Stomach (tissue), 9 donors: ENCODE results near the gene RPL18. TPM values are rescaled to one million over a fixed set of nuclear protein-coding genes. Genes with fewer than 3 reads are reported as not detected.

Source experiments
- DNase-seq, 2 donors: peaks; one replicate each; pipeline versions ENCODE4 v3.0.0 to v3.0.0-alpha.2; 2013 to 2019
- H3K27ac ChIP-seq, 5 donors: fragments of 200-600 bp in 4 of 5; sonication (generic) in 4 of 5; one replicate each; pipeline ENCODE4 v1.5.1; 2013 to 2019; ENCODE audit warnings: mild to moderate bottlenecking in 1 of 5, moderate library complexity in 1 of 5
- H3K27me3 ChIP-seq, 3 donors: fragments of 200-600 bp; sonication (generic); one replicate each; pipeline ENCODE4 v1.5.1; 2017 to 2019; ENCODE audit warnings: mixed run types in 1 of 3
- H3K36me3 ChIP-seq, 4 donors: fragments of 200-600 bp; sonication (generic); 1 replicate in 3 of 4; 2 replicates in 1 of 4; pipeline ENCODE4 v1.5.1; 2016 to 2019
- H3K4me1 ChIP-seq, 4 donors: fragments of 200-600 bp; sonication (generic); one replicate each; pipeline ENCODE4 v1.5.1; 2016 to 2019
- H3K4me3 ChIP-seq, 4 donors: fragments of 200-600 bp; sonication (generic) in 3 of 4; one replicate each; pipeline ENCODE4 v1.5.1; 2016 to 2019; ENCODE audit warnings: mild to moderate bottlenecking in 1 of 4
- H3K9me3 ChIP-seq, 4 donors: fragments of 200-600 bp; sonication (generic); one replicate each; pipeline ENCODE4 v1.5.1; 2016 to 2019
- EP300 ChIP-seq: sonication (generic); formaldehyde crosslinking; IDR thresholded peaks from one replicate; pipeline ENCODE4 v1.6.1; 2017; ENCODE audit warnings: antibody characterized with exemption
- POLR2A ChIP-seq, 4 donors: fragments of 450-650 bp; IDR thresholded peaks; one replicate each; pipeline ENCODE4 v1.6.1; 2016; ENCODE audit warnings: antibody characterized with exemption in 4 of 4, control low read depth in 2 of 4, mild to moderate bottlenecking in 1 of 4, moderate library complexity in 1 of 4
- POLR2AphosphoS5 ChIP-seq, 3 donors: sonication (generic); formaldehyde crosslinking; IDR thresholded peaks; one replicate each; pipeline ENCODE4 v1.6.1; 2016; ENCODE audit warnings: antibody characterized with exemption in 3 of 3
- WGBS, 5 donors: extraction: QIAGEN DNeasy Blood & Tissue Kit in 3 of 5; methylation state at CpG; one replicate each; pipeline versions ENCODE4 v1.1.5 to v1.1.7; 2013 to 2018; 5-methylcytosine and 5-hydroxymethylcytosine counted together
- intact Hi-C: fragments of 100-400 bp; cut with DNase I; formaldehyde crosslinking; loops from one replicate; pipeline ENCODE4 v1.15.1; 2023; ENCODE audit warnings: low total_unique reads
- polyA plus RNA-seq, 3 donors: library from polyadenylated mRNA; stranded (reverse); fragments of 200-250 nt; gene quantifications; one replicate each; pipeline ENCODE4 v1.2.3, GENCODE V29; 2013
- total RNA-seq, 5 donors: library from RNA; depleted of rRNA; stranded (reverse); fragments of >200 nt; gene quantifications; one replicate each; pipeline versions ENCODE4 v1.1.0 to v1.2.3, GENCODE V29; 2014 to 2016
- TF ChIP-seq, protein P1 (sequence below), 7 experiments: fragments of 450-650 bp in 4 of 7; fragments of 200-600 bp in 3 of 7; sonication (generic) in 3 of 7; IDR thresholded peaks; one replicate each; pipeline ENCODE4 v1.5.1; 2016 to 2019; ENCODE audit warnings: antibody characterized with exemption in 7 of 7, control low read depth in 2 of 7, mild to moderate bottlenecking in 1 of 7
- donor health status: healthy with polysubstance abuse.
- donor health status: Bipolar disorder and iron deficiency.
- donor health status: healthy.

Gene RPL18
- total and polyA plus RNA-seq, 8 donors = 1,272 to 3,739 (median 2,415) TPM

DNA sequence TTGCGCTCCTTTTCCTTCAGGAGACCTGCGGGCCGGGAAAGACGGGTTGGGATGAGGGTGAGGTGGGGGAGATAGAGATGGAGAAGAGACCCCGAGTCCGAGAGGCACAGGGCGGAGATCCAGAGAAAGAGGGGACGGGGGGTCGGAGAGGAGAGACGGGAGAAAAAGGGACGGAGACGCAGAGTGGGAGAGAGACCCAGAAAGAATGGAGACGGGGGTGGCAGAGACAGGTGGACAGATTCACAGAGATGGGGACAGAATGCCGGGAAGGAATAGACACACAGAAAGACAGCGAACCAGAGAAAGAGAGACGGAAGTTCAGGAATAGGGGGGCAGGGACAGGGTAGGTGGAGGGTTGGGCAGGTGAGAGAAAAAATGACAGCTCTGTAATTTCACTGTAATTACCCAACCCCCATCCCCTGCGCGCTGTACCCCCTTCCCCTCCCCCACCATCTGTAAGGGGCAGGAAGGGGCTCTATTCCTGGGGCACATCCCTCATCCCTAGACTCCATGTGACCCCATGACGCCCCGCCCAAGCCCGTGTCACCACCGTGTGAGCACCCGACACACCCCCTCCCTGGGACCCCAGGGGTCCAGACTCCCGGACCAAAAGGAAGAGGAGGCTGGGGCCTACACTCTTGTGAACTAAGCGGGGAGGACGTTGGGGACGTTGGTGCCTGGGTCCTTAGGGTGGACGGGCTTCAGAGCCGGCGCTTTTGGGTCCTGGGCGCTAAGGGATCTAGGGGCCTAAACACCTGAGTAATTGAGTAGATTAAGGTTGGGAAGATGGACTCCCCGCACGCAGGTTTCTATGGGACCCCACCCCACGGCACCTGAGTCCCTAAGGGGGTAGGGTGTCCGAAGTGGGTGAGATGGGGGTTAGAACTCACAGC is 17.2 kb upstream of the RPL18 start:
- H3K4me3 ChIP-seq = peak overlapping the region; percentile 62 to 81 (median 76)
- peak overlapping the region; percentile 90 to 98 (median 96) for H3K27ac ChIP-seq
- intact Hi-C loops = no loop called here
- H3K9me3 ChIP-seq = no peaks in the 10 kb centered on the region
- peaks cover 56 to 83% (median 72%) of the 10 kb centered on the region in 4 donors for H3K4me1 ChIP-seq
- TF ChIP-seq POLR2A (IDR thresholded peaks at IDR 0.05) = no peak
- TF ChIP-seq, protein P1, sequence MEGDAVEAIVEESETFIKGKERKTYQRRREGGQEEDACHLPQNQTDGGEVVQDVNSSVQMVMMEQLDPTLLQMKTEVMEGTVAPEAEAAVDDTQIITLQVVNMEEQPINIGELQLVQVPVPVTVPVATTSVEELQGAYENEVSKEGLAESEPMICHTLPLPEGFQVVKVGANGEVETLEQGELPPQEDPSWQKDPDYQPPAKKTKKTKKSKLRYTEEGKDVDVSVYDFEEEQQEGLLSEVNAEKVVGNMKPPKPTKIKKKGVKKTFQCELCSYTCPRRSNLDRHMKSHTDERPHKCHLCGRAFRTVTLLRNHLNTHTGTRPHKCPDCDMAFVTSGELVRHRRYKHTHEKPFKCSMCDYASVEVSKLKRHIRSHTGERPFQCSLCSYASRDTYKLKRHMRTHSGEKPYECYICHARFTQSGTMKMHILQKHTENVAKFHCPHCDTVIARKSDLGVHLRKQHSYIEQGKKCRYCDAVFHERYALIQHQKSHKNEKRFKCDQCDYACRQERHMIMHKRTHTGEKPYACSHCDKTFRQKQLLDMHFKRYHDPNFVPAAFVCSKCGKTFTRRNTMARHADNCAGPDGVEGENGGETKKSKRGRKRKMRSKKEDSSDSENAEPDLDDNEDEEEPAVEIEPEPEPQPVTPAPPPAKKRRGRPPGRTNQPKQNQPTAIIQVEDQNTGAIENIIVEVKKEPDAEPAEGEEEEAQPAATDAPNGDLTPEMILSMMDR (IDR thresholded peaks at IDR 0.05) = no peak
- no peak for TF ChIP-seq EP300
- TF ChIP-seq POLR2AphosphoS5 (IDR thresholded peaks at IDR 0.05) = no peak
- peaks cover 0 to 16% (median 9%) of the 10 kb centered on the region in 4 donors for H3K36me3 ChIP-seq
- 0 to 2% (median 1%) methylated on average over 26 to 35 of the region's 35 CpGs for WGBS, 5 donors
- no peaks in the 10 kb centered on the region for H3K27me3 ChIP-seq
- DNase-seq = peak in 1 of 2 donors; percentile 77

DNA sequence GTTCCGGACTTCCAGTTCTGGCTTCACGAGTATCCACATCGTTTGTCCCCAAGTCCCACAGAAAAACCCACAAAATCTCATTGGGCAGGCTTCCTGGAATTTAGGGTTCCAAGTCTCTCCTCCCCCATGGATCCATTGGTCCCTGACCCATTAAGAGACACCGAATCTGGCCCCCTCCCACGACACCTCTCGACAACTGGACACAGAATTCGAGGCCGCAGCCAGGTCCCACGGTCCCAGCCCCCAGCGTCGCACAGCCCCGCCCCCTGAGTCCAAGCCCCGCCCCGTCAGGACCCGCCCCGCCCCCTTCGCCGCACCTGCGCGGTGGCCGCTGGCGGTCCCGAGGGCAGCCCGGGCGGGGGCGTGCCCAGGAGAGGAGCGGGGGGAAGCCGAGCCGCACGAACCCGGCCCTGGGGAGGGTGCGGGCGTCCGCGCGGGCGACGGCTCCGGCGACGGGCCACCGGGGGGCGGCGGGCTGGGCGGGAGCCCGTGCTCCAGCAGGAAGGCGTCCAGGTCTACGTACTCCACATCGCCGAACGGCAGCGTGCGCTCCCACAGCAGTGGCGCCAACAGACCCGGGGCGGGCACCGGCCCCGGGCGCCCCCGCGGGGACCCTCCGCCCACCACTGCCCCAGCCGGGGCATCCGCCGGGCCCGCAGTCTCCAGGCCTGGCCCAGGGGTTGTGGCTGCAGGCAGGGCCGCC is 16.4 kb upstream of the RPL18 start:
- H3K9me3 ChIP-seq = no peaks in the 10 kb centered on the region
- intact Hi-C loops = no loop called here
- no peaks in the 10 kb centered on the region for H3K27me3 ChIP-seq
- peak; percentile 75 to 89 for DNase-seq
- peak overlapping the region; percentile 90 to 98 (median 96) for H3K27ac ChIP-seq
- WGBS, 5 donors = 0 to 4% (median 1%) methylated on average over 22 to 66 of the region's 67 CpGs
- peak overlapping the region; percentile 62 to 81 (median 76) for H3K4me3 ChIP-seq
- peaks cover 0 to 19% (median 12%) of the 10 kb centered on the region in 4 donors for H3K36me3 ChIP-seq
- H3K4me1 ChIP-seq = peaks cover 64 to 87% (median 80%) of the 10 kb centered on the region in 4 donors
- no peak for TF ChIP-seq EP300
- TF ChIP-seq, protein P1 (IDR thresholded peaks at IDR 0.05) = no peak
- TF ChIP-seq POLR2AphosphoS5 (IDR thresholded peaks at IDR 0.05) = peak; percentile 40 to 73 (median 70)
- no peak for TF ChIP-seq POLR2A (IDR thresholded peaks at IDR 0.05)

DNA sequence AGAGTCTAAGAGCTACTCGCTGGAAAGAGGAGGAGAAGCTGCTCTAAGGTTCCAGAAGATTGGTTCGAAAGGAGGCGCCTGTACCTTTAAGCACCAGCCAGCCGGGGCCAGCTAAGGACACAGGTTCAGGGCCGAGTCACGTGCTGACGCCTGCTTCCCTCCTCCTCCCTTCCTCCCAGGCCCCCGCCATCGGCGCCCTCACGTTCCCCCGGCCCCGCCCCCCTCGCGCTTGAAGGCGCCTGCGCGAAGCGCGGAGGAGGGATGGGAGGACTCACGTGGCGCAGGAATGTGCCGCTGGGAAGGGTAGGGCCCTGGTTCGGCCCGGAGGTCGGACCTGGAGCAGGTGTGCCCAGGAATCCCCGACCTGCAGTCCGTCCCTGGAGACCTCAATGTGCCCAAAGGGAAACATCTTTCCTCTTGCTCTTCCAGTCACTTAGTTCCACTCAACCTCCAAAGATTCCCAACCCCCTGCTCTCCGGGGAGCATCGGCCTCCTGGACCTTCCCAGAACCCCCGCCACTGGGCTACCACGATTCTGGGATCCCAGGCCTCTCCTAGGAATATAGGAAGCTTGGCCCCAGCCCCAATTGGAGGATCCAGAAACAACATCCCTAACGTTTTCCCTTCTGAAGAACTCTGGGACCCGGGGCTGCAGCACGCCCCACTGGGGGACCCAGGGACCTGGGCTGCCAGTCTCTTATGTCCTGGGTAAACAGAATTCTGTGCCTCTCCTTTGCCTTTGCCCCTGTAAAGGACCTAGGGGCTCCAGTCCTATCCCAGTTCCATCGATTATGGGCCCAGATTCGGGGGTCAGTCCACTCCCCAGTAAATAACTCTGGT is 15.7 kb upstream of the RPL18 start:
- WGBS, 5 donors = 4 to 8% (median 5%) methylated on average over 29 to 37 of the region's 37 CpGs
- Histone ChIP-seq H3K27me3 (no peaks in the 10 kb centered on the region), H3K36me3 (peaks cover 0 to 20% (median 12%) of the 10 kb centered on the region in 4 donors), H3K4me1 (peaks cover 68 to 90% (median 86%) of the 10 kb centered on the region in 4 donors), H3K27ac (peak overlapping the region; percentile 90 to 98 (median 96)), H3K9me3 (no peaks in the 10 kb centered on the region), H3K4me3 (peak overlapping the region; percentile 62 to 81 (median 76))
- intact Hi-C loops = no loop called here
- DNase-seq = peak; percentile 98 to 99
- TF ChIP-seq EP300 (no peak), POLR2A (IDR thresholded peaks at IDR 0.05) (peak in 1 of 4 donors; percentile 44), POLR2AphosphoS5 (IDR thresholded peaks at IDR 0.05) (peak; percentile 84 to 92 (median 92))

DNA sequence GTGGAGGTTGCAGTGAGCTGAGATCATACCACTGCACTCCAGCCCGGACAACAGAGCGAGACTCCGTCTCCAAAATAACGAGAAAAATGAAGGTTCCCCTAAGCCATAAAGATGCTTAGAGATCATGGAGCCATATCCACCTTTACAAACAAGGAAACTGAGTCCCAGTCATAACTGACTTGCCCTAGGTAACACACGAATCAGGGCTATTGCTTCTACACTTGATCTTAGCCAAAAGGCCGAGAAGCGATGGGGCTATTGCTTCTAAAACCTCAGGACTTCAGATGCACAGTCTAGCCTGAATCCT is 15.0 kb upstream of the RPL18 start:
- TF ChIP-seq POLR2AphosphoS5 (IDR thresholded peaks at IDR 0.05) = no peak
- no peak for TF ChIP-seq POLR2A (IDR thresholded peaks at IDR 0.05)
- TF ChIP-seq, protein P1 (IDR thresholded peaks at IDR 0.05) = no peak
- TF ChIP-seq EP300 = no peak
- 36 to 45% (median 44%) methylated on average over 7 of the region's 7 CpGs for WGBS, 5 donors
- no peaks in the 10 kb centered on the region for H3K27me3 ChIP-seq
- H3K36me3 ChIP-seq = peaks cover 0 to 26% (median 12%) of the 10 kb centered on the region in 4 donors
- H3K9me3 ChIP-seq = no peaks in the 10 kb centered on the region
- intact Hi-C loops = no loop called here
- peak overlapping the region; percentile 22 to 81 (median 70) for H3K4me3 ChIP-seq
- no peak for DNase-seq
- H3K27ac ChIP-seq = peak overlapping the region; percentile 3 to 98 (median 93)
- H3K4me1 ChIP-seq = peaks cover 71 to 90% (median 88%) of the 10 kb centered on the region in 4 donors
